Measurements from ENCODE around the gene SLC25A47.
"Not testable (repeated sequence)": the region's sequence is repeated elsewhere in the genome, so short reads cannot be mapped to it uniquely, and the experiment has no call there.

Gene SLC25A47

DNA sequence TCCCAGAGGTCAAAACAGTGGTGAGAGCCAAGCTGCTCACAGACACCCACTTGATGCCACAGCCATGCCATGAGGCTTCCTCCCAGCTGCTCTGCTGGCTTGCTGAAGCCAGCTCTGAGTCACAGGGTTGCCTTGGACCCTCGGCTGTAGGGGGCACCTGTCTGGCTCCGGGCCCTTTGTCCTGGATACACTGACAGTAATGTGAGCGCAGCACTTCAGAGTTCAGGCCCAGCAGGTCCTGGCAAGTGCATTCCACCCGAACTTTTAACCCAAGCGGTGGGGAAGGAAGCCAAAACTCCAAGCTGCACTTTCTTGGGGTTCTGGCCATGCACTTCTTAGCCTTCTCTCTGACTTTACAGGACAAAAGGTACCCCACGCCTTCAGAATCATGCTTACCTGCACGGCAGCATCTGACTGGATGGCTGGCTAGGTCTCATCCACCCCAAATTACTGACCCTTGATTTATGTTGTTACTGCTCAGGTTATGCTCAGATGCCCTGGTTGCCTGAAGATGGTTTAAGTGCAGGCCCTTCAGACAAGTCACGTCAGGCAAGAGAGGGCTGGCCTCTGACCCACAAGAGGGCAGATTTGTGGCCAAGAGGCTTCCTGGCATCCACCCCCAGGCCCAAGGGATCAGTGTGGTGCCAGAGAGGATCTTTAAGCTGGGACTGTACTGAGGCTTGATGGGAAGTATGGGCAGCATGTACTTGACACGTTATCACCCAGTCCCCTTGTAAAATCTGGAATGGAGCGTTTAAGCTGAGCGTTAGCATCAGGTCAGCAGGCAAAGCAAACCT is 41.7 kb upstream of the SLC25A47 start:
- DNase-seq (no peak), ATAC-seq (ENCODE audit: insufficient read depth, low read depth) (no peak)
- Histone ChIP-seq H4K20me1 (ENCODE audit: insufficient read depth, low read length) (peaks cover 75% of the 10 kb centered on the region), H3K79me2 (ENCODE audit: insufficient read depth, low read length) (peaks cover 72% of the 10 kb centered on the region), H3K36me3 (ENCODE audit: insufficient read depth, low read length) (peaks cover 61% of the 10 kb centered on the region), H3K27ac (ENCODE audit: low read length) (no peak overlapping the region), H3K4me2 (ENCODE audit: insufficient read depth, low read length) (no peak overlapping the region), H3K9me3 (ENCODE audit: insufficient read depth, low read length, severe bottlenecking) (no peaks in the 10 kb centered on the region), H3K27me3 (ENCODE audit: insufficient read depth, low read length, poor library complexity) (no peaks in the 10 kb centered on the region), H3K9ac (ENCODE audit: low read depth, low read length) (no peak overlapping the region), H3K4me3 (ENCODE audit: low read depth in 1 of 2, low read length in 2 of 2) (no peak overlapping the region), H3K4me1 (ENCODE audit: insufficient read depth, low read length) (peaks cover 15% of the 10 kb centered on the region), H2AFZ (ENCODE audit: low read depth, low read length) (no peak overlapping the region)
- TF ChIP-seq, protein P1, sequence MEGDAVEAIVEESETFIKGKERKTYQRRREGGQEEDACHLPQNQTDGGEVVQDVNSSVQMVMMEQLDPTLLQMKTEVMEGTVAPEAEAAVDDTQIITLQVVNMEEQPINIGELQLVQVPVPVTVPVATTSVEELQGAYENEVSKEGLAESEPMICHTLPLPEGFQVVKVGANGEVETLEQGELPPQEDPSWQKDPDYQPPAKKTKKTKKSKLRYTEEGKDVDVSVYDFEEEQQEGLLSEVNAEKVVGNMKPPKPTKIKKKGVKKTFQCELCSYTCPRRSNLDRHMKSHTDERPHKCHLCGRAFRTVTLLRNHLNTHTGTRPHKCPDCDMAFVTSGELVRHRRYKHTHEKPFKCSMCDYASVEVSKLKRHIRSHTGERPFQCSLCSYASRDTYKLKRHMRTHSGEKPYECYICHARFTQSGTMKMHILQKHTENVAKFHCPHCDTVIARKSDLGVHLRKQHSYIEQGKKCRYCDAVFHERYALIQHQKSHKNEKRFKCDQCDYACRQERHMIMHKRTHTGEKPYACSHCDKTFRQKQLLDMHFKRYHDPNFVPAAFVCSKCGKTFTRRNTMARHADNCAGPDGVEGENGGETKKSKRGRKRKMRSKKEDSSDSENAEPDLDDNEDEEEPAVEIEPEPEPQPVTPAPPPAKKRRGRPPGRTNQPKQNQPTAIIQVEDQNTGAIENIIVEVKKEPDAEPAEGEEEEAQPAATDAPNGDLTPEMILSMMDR (IDR thresholded peaks at IDR 0.05; ENCODE audit: borderline replicate concordance, extremely low read depth, low read length, poor library complexity, severe bottlenecking) = no peak
- no peak for TF ChIP-seq EZH2 (IDR thresholded peaks at IDR 0.05; ENCODE audit: borderline replicate concordance, low read depth, low read length, severe bottlenecking)

DNA sequence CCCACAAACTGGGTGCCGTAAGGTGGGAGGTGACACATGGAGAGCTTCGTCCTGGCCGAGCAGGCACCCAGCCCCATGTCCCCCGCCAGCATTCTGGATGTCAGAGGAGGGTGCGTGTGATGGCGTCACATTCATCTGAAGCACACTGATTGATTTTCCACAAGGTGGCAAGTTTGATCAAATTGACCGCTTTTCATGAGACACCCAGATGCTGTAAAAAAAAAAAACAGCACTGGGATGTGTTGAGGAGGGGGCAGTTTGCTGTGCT is 41.1 kb upstream of the SLC25A47 start:
- Histone ChIP-seq H2AFZ (ENCODE audit: low read depth, low read length) (no peak overlapping the region), H3K9ac (ENCODE audit: low read depth, low read length) (no peak overlapping the region), H3K9me3 (ENCODE audit: insufficient read depth, low read length, severe bottlenecking) (no peaks in the 10 kb centered on the region), H3K27me3 (ENCODE audit: insufficient read depth, low read length, poor library complexity) (no peaks in the 10 kb centered on the region), H4K20me1 (ENCODE audit: insufficient read depth, low read length) (peaks cover 75% of the 10 kb centered on the region), H3K36me3 (ENCODE audit: insufficient read depth, low read length) (peaks cover 55% of the 10 kb centered on the region), H3K79me2 (ENCODE audit: insufficient read depth, low read length) (peaks cover 69% of the 10 kb centered on the region), H3K4me1 (ENCODE audit: insufficient read depth, low read length) (peaks cover 15% of the 10 kb centered on the region), H3K4me2 (ENCODE audit: insufficient read depth, low read length) (no peak overlapping the region), H3K27ac (ENCODE audit: low read length) (no peak overlapping the region), H3K4me3 (ENCODE audit: low read depth in 1 of 2, low read length in 2 of 2) (no peak overlapping the region)
- ATAC-seq (ENCODE audit: insufficient read depth, low read depth) = no peak
- TF ChIP-seq, protein P1 (IDR thresholded peaks at IDR 0.05; ENCODE audit: borderline replicate concordance, extremely low read depth, low read length, poor library complexity, severe bottlenecking) = no peak
- TF ChIP-seq EZH2 (IDR thresholded peaks at IDR 0.05; ENCODE audit: borderline replicate concordance, low read depth, low read length, severe bottlenecking) = no peak
- DNase-seq = no peak

DNA sequence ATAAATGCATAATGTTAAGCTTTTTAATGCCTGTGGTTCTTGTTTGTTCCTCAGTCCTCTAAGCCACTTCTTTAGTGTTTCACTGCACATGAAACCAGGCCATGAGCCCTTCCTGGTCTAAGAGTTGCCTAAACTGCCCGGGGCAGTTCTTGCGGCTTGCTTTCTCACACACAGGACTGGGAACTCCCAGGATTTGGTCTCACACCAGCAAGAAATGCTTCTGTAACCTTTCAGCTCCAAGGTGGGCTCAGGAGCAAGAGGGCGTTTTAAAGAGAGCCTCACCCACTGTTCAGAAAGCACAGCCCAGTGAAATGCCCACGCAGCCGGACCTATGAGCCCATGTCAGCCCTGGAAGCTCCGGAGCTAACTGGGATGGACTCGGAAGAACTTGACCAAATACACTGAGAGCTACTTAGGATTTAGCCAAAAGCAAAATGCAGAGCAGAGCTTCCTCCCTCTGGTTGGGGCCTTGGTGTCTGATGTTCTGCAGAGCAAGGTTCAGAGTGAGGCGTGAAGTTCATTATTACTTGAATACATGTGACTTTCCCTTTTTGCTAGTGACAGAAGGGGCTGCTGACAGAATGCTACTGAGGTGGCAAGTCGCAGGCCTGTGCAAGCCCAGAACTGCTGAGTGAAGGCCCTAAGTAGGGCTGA is 40.2 kb upstream of the SLC25A47 start:
- ATAC-seq (ENCODE audit: insufficient read depth, low read depth) (no peak), DNase-seq (no peak)
- Histone ChIP-seq H3K36me3 (ENCODE audit: insufficient read depth, low read length) (peaks cover 47% of the 10 kb centered on the region), H3K4me3 (ENCODE audit: low read depth in 1 of 2, low read length in 2 of 2) (no peak overlapping the region), H3K4me1 (ENCODE audit: insufficient read depth, low read length) (peaks cover 15% of the 10 kb centered on the region), H3K9ac (ENCODE audit: low read depth, low read length) (no peak overlapping the region), H2AFZ (ENCODE audit: low read depth, low read length) (no peak overlapping the region), H3K4me2 (ENCODE audit: insufficient read depth, low read length) (no peak overlapping the region), H3K27ac (ENCODE audit: low read length) (no peak overlapping the region), H3K79me2 (ENCODE audit: insufficient read depth, low read length) (peaks cover 60% of the 10 kb centered on the region), H3K9me3 (ENCODE audit: insufficient read depth, low read length, severe bottlenecking) (no peaks in the 10 kb centered on the region), H4K20me1 (ENCODE audit: insufficient read depth, low read length) (peaks cover 70% of the 10 kb centered on the region), H3K27me3 (ENCODE audit: insufficient read depth, low read length, poor library complexity) (no peaks in the 10 kb centered on the region)
- TF ChIP-seq, protein P1 (IDR thresholded peaks at IDR 0.05; ENCODE audit: borderline replicate concordance, extremely low read depth, low read length, poor library complexity, severe bottlenecking) = no peak
- TF ChIP-seq EZH2 (IDR thresholded peaks at IDR 0.05; ENCODE audit: borderline replicate concordance, low read depth, low read length, severe bottlenecking) = no peak

DNA sequence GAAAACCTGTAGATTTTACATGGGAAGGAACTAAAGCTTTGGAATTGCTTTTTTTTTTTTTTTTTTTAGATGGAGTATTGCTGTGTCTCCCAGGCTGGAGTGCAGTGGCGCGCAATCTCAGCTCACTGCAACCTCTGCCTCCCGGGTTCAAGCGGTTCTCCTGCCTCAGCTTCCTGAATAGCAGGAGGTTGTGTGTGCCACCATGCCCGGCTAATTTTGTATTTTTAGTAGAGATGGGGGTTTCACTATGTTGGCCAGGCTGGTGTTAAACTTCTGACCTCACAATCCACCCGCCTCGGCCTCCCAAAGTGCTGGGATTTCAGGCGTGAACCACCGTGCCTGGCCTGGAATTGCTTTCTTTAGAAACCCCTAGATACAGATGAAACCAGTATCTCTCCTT is 39.7 kb upstream of the SLC25A47 start:
- not testable (repeated sequence) for H3K27me3 ChIP-seq (ENCODE audit: insufficient read depth, low read length, poor library complexity); H3K4me3 ChIP-seq (ENCODE audit: low read depth in 1 of 2, low read length in 2 of 2); H3K9me3 ChIP-seq (ENCODE audit: insufficient read depth, low read length, severe bottlenecking); ATAC-seq (ENCODE audit: insufficient read depth, low read depth); H3K4me2 ChIP-seq (ENCODE audit: insufficient read depth, low read length); H2AFZ ChIP-seq (ENCODE audit: low read depth, low read length); H3K9ac ChIP-seq (ENCODE audit: low read depth, low read length); H3K27ac ChIP-seq (ENCODE audit: low read length); DNase-seq
- Histone ChIP-seq H3K4me1 (ENCODE audit: insufficient read depth, low read length) (peaks cover 15% of the 10 kb centered on the region), H4K20me1 (ENCODE audit: insufficient read depth, low read length) (peaks cover 67% of the 10 kb centered on the region), H3K36me3 (ENCODE audit: insufficient read depth, low read length) (peaks cover 43% of the 10 kb centered on the region), H3K79me2 (ENCODE audit: insufficient read depth, low read length) (peaks cover 55% of the 10 kb centered on the region)
